Keratinocyte (primary cell): ENCODE measurements around the gene IL1RL2.

Source experiments
- EZH2 ChIP-seq: IDR thresholded peaks from one replicate; pipeline ENCODE4 v1.6.1; 2012; ENCODE audit warnings: inconsistent platforms, mild to moderate bottlenecking, low read length, moderate library complexity
- TF ChIP-seq, protein P1 (sequence below), 3 experiments: IDR thresholded peaks in 1 of 3; conservative IDR thresholded peaks in 1 of 3; optimal IDR thresholded peaks in 1 of 3; 2 replicates in 2 of 3; 3 replicates in 1 of 3; pipeline versions ENCODE3 to v1.5.1; 2011; ENCODE audit warnings: low read length in 3 of 3, mild to moderate bottlenecking in 3 of 3, moderate library complexity in 2 of 3, control low read depth in 1 of 3, inconsistent platforms in 1 of 3; ENCODE audit not compliant: insufficient read depth in 2 of 3; ENCODE audit errors: extremely low read depth in 1 of 3

- TF ChIP-seq, protein P1, sequence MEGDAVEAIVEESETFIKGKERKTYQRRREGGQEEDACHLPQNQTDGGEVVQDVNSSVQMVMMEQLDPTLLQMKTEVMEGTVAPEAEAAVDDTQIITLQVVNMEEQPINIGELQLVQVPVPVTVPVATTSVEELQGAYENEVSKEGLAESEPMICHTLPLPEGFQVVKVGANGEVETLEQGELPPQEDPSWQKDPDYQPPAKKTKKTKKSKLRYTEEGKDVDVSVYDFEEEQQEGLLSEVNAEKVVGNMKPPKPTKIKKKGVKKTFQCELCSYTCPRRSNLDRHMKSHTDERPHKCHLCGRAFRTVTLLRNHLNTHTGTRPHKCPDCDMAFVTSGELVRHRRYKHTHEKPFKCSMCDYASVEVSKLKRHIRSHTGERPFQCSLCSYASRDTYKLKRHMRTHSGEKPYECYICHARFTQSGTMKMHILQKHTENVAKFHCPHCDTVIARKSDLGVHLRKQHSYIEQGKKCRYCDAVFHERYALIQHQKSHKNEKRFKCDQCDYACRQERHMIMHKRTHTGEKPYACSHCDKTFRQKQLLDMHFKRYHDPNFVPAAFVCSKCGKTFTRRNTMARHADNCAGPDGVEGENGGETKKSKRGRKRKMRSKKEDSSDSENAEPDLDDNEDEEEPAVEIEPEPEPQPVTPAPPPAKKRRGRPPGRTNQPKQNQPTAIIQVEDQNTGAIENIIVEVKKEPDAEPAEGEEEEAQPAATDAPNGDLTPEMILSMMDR (optimal IDR thresholded peaks at IDR 0.05 in 1 of 3, IDR thresholded peaks at IDR 0.05 in 1 of 3, conservative IDR thresholded peaks at IDR 0.05 in 1 of 3; ENCODE audit: extremely low read depth in 1 of 3, insufficient read depth in 2 of 3, low read length in 3 of 3): no peak
- no peak for TF ChIP-seq EZH2
These were observed 78.1 kb downstream of the IL1RL2 start for GRCh38 chr2:102264952-102265351.
